Fibroblast of villous mesenchyme (primary cell): ENCODE data around the gene CDKN1B. TPM values are rescaled to one million over a fixed set of nuclear protein-coding genes. Genes with fewer than 3 reads are reported as not detected.

Experiments
- DNase-seq: peaks from one replicate; pipeline ENCODE4 v3.0.0-alpha.2; 2010; ENCODE audit warnings: low read depth
- H3K4me3 ChIP-seq: 2 replicates; pipeline ENCODE4 v1.5.1; 2011; ENCODE audit warnings: low read depth, mild to moderate bottlenecking, low read length
- total RNA-seq: library from RNA; depleted of rRNA; stranded (reverse); fragments of >200 nt; gene quantifications from 2 replicates; pipeline ENCODE4 v1.2.3, GENCODE V29; 2012
- TF ChIP-seq, protein P1 (sequence below): IDR thresholded peaks from 2 replicates; pipeline ENCODE4 v1.5.1; 2012; ENCODE audit warnings: low read depth, mild to moderate bottlenecking, low read length; ENCODE audit not compliant: insufficient read depth

CDKN1B gene
- total RNA-seq, 1 donor: 56.6 TPM

DNA sequence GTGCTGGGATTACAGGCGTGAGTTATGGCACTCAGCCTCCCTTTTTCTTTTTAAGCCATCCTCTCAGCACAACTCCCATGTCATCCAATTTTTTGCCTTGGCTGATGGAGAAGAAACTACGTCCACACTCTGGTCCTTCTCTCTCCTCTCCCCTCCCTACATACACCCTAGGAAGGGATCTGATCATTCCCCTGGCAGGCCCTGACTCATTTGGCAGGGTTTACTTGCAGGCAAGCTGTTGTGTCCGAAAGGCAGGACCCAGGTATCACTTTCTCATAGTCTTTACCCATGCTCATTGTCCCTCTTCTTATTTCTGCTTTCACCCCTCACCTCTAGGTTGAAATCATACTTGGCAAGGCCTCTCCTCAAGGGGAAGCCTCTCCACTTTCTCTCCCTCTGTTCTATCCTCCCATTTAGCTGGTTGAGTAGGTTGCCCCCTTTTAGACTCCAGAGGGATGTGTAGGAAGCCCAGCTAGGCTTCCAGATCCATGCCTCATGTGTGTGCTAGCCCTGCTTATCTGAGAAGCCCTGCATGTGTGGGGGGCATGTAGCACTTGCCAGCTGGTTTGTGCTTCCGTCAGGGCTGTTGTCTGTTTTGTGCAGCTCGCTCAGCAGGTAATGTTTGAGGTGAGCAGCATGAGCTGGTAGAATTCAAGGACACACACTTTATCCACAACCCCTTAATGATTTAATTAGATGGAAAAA is 36.0 kb upstream of the CDKN1B start:
- TF ChIP-seq, protein P1, sequence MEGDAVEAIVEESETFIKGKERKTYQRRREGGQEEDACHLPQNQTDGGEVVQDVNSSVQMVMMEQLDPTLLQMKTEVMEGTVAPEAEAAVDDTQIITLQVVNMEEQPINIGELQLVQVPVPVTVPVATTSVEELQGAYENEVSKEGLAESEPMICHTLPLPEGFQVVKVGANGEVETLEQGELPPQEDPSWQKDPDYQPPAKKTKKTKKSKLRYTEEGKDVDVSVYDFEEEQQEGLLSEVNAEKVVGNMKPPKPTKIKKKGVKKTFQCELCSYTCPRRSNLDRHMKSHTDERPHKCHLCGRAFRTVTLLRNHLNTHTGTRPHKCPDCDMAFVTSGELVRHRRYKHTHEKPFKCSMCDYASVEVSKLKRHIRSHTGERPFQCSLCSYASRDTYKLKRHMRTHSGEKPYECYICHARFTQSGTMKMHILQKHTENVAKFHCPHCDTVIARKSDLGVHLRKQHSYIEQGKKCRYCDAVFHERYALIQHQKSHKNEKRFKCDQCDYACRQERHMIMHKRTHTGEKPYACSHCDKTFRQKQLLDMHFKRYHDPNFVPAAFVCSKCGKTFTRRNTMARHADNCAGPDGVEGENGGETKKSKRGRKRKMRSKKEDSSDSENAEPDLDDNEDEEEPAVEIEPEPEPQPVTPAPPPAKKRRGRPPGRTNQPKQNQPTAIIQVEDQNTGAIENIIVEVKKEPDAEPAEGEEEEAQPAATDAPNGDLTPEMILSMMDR: no peak
- no peak for DNase-seq
- no peak overlapping the region for H3K4me3 ChIP-seq

DNA sequence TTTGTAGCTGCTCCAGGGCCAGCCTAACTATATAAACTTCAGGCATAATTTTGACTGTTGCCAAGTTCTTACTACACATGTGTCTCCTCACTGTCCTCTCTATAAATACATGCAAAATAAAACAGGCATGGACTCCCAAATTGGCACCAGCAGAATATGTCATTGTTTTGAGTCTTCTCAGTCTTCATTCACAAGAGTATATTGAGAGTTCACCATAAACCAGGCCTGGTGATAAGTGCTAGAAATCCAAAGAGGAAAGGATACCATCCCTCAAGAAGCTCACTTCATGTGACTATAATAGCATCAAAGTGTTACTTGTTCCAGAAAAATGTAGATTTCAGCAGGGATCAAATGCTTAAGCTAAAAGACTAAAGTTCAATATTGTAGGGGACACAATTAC is 34.9 kb upstream of the CDKN1B start:
- H3K4me3 ChIP-seq: no peak overlapping the region
- TF ChIP-seq, protein P1: no peak
- no peak for DNase-seq

DNA sequence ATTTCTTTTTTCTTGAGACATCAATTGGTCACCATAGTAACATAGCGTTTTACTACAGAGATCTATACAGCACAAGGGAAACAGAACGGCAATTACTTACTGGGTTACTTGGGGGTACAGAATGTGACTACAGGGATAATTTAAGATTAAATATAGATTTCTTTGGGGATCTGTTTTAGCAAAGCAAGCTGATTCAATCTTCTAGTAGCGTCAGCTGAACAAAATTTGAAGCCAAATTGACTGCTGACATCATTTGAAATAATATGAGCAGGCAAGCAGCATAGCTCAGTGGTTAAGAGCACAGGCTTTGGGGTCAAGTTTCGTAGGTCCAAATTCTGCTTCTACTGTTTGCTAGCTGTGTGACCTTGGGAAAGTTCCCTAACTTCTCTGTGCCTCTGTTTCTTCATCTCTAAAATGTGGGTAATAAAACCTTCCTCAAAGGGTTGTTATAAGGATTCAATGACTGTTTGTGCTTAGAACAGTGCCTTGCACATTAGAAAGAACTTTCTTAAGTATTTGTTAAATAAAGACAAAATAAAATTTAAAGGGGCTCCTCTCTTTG is 34.0 kb upstream of the CDKN1B start:
- no peak overlapping the region for H3K4me3 ChIP-seq
- TF ChIP-seq, protein P1: no peak

DNA sequence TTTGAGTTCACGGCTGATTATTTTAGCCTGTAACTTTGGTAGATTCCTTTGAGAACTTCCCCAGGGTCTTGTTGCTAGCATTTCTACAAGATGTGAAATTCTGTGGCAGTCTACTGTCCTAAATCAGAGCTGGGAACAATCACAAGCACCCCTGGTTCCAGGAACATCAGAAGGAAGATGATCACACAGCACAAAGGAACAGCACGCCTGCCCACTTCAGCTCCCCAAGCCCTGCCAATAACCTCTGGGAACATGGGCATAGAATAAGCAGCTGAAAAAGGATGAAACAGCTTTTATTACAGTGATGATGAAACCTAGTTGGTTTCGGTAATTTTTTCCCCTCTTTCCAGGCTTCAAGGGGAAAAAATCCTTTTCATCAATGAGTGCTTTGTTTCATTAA is 33.4 kb upstream of the CDKN1B start:
- no peak overlapping the region for H3K4me3 ChIP-seq
- TF ChIP-seq, protein P1: no peak
- DNase-seq: no peak

More for the DNA sequence above, 34.0 kb upstream of the CDKN1B start:
- DNase-seq: no peak

DNA sequence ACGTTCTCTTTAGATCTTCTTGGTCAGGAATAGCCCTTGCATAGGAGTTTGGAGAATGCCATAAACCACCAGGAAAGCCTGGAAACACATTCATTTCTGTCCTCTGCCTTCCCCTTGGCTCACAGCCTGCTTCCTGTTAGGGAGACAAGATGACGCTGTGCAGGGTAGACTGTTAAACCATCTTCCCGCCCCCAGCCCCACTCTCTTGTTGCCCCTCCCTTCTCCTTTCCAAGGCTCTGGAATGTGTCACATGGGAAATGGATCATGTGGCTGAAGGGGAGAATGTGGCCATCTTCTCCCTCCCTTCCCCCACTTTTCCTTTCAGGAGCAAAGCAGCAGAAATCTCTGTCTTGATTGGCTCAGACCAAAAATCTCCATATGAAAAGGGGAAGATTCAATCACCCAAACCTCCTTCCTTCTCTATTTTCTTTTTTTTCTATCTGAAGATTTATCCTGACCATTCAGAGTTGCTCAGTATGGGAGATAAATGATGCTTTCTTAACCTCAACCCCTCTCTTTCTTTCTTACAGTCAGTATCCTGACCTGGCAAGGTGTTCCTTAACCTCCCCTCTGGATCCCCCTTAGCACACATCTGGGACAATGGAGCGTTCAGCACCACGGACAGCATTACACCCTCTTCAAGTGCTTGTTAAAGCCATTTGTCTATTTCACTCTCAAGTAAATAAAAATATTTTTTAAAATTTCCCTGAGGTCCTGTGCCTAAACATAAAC is 32.6 kb upstream of the CDKN1B start:
- no peak overlapping the region for H3K4me3 ChIP-seq
- DNase-seq: peak; percentile 55
- TF ChIP-seq, protein P1: no peak

DNA sequence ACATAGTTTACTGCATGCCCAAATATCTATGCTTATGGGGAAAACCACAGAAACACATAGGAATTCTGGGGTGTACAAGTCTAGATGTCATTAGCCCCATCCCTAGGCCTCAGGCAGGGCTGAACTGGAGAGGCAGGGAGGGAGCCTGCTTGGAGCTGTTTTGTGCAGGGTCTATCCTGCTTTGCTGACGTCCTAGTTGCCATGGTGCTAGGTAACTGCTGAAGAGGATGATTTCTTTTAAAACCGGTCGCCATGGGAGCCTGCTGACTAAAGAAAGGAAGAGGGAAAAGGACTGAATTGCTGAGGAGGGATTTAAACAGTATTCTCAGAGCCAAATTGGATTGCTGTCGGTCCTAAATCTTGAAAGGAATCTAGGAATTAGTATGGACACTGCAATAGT is 31.9 kb upstream of the CDKN1B start:
- TF ChIP-seq, protein P1: no peak
- H3K4me3 ChIP-seq: no peak overlapping the region
- no peak for DNase-seq
